ENCODE results near the gene ACTN3. TPM values are rescaled to one million over a fixed set of nuclear protein-coding genes. Genes with fewer than 3 reads are reported as not detected.

ACTN3 gene
- total RNA-seq, 2 donors from 2014 or later, result not detected

DNA sequence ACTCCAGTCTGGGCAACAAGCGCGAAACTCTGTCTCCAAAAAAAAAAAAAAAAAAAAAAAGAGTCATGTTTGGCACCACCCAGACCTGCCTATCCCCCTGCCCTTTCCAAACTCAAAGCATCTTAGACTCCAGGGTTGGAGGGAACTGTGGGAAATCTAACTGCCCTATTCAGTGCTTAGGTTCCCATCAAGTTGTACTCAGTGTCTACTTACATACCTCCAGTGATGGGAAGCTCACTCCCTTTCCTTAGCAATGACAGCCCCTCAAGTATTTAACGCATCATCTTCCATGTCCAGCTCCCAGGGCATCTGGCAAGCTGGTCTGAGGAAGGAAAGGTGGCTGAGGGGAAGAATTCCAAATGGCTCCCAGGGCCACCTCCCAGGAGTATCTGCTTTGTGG, 3.0 kb downstream of the ACTN3 start:
- no peak for TF ChIP-seq CTCF (IDR thresholded peaks at IDR 0.05)
- Histone ChIP-seq H3K9me3 (no peaks in the 10 kb centered on the region), H3K36me3 (no peaks in the 10 kb centered on the region), H3K27ac (no peak overlapping the region), H3K4me1 (ENCODE audit: control insufficient read depth in 1 of 2, low read depth in 2 of 2) (peaks cover 12 to 16% of the 10 kb centered on the region in 2 donors), H3K4me3 (no peak overlapping the region), H3K27me3 (replicated peaks; ENCODE audit: insufficient read depth) (no peaks in the 10 kb centered on the region)
- ATAC-seq (ENCODE audit: insufficient number of reproducible peaks, low FRiP score, low read depth) (no peak), DNase-seq (ENCODE audit: low spot score) (no peak)

DNA sequence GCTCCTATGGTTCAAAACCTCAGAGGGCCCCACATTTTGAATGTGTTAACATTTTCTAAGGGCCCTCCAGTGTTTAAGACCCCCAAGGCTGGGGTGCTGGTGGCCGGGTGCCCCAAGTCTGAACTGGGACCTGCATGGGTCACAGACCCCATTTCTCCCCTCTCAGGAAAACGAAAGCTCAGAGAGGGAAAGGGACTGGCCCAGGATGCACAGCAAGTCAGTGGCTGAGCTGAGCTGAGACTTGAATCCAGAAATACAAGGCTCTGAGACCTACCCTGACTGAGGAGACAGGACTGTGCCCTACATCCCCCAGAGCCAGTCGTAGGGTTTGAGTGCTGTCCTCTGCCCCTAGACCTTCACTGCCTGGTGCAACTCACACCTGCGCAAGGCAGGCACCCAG, 4.2 kb downstream of the ACTN3 start:
- Histone ChIP-seq H3K27ac (no peak overlapping the region), H3K4me1 (ENCODE audit: control insufficient read depth in 1 of 2, low read depth in 2 of 2) (peaks cover 4 to 6% of the 10 kb centered on the region in 2 donors), H3K27me3 (replicated peaks; ENCODE audit: insufficient read depth) (no peaks in the 10 kb centered on the region), H3K36me3 (no peaks in the 10 kb centered on the region), H3K4me3 (no peak overlapping the region), H3K9me3 (no peaks in the 10 kb centered on the region)
- TF ChIP-seq CTCF (IDR thresholded peaks at IDR 0.05), result no peak
- no peak for ATAC-seq (ENCODE audit: insufficient number of reproducible peaks, low FRiP score, low read depth)
- DNase-seq (ENCODE audit: low spot score), result no peak

- DNase-seq (ENCODE audit: low spot score) (no peak), ATAC-seq (ENCODE audit: insufficient number of reproducible peaks, low FRiP score, low read depth) (no peak)
- no peak for TF ChIP-seq CTCF (IDR thresholded peaks at IDR 0.05)
- no peaks in the 10 kb centered on the region for H3K36me3 ChIP-seq
- H3K27me3 ChIP-seq (replicated peaks; ENCODE audit: insufficient read depth), result no peaks in the 10 kb centered on the region
- H3K4me1 ChIP-seq (ENCODE audit: control insufficient read depth in 1 of 2, low read depth in 2 of 2), result peaks cover 6 to 10% of the 10 kb centered on the region in 2 donors
- no peaks in the 10 kb centered on the region for H3K9me3 ChIP-seq
- no peak overlapping the region for H3K27ac ChIP-seq
- no peak overlapping the region for H3K4me3 ChIP-seq
Measured at GRCh38 chr11:66554602-66555001, 7.9 kb downstream of the ACTN3 start.

DNA sequence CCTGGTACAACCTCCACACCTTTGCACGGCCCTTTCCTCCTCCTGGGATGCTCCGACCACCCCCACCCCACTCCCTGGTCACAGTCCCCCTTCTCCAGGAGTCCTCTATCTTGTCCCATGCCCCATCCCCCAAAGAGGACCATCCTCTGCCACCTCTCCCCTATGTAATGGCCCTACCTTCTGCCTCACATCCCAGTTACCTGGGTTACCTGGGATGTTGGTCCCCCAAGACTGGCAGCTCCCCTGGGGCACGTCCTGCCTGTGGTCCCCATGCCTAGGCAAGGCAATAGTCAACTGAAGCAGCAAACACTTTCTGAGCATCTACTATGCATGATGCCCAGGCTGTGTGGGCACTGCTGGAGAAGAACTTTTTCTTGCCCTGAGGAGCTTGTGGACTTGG, 8.7 kb downstream of the ACTN3 start:
- Histone ChIP-seq H3K36me3 (no peaks in the 10 kb centered on the region), H3K9me3 (no peaks in the 10 kb centered on the region), H3K27ac (no peak overlapping the region), H3K4me1 (ENCODE audit: control insufficient read depth in 1 of 2, low read depth in 2 of 2) (peaks cover 6 to 10% of the 10 kb centered on the region in 2 donors), H3K27me3 (replicated peaks; ENCODE audit: insufficient read depth) (no peaks in the 10 kb centered on the region), H3K4me3 (no peak overlapping the region)
- no peak for ATAC-seq (ENCODE audit: insufficient number of reproducible peaks, low FRiP score, low read depth)
- DNase-seq (ENCODE audit: low spot score), result no peak
- TF ChIP-seq CTCF (IDR thresholded peaks at IDR 0.05), result no peak

- H3K27ac ChIP-seq, result no peak overlapping the region
- no peaks in the 10 kb centered on the region for H3K36me3 ChIP-seq
- H3K4me1 ChIP-seq (ENCODE audit: control insufficient read depth in 1 of 2, low read depth in 2 of 2), result peaks cover 6 to 10% of the 10 kb centered on the region in 2 donors
- no peak overlapping the region for H3K4me3 ChIP-seq
- no peaks in the 10 kb centered on the region for H3K27me3 ChIP-seq (replicated peaks; ENCODE audit: insufficient read depth)
- DNase-seq (ENCODE audit: low spot score) (no peak), ATAC-seq (ENCODE audit: insufficient number of reproducible peaks, low FRiP score, low read depth) (no peak)
- no peaks in the 10 kb centered on the region for H3K9me3 ChIP-seq
- TF ChIP-seq CTCF (IDR thresholded peaks at IDR 0.05), result no peak
Measured at GRCh38 chr11:66556086-66556485, 9.4 kb downstream of the ACTN3 start.

Measured in thoracic aorta (tissue), 2 donors.